CD14-positive monocyte (primary cell): ENCODE results near the gene INPPL1. TPM values are rescaled to one million over a fixed set of nuclear protein-coding genes. Genes with fewer than 3 reads are reported as not detected.
A peak's percentile ranks its signal among the peaks of the same experiment; 100 is the strongest.

Source experiments
- DNase-seq, 3 donors: peaks; one replicate each; pipeline ENCODE4 v3.0.0-alpha.2; 2011 to 2022
- H2AFZ ChIP-seq: 2 replicates; pipeline ENCODE4 v1.6.0; 2012; ENCODE audit warnings: mild to moderate bottlenecking, low read depth, low read length, inconsistent platforms; ENCODE audit not compliant: insufficient read depth, poor library complexity, severe bottlenecking
- H3K27ac ChIP-seq, 2 donors: 1 replicate in 1 of 2; 2 replicates in 1 of 2; pipeline ENCODE4 v1.5.1; 2012 to 2013; ENCODE audit warnings: low read length in 2 of 2, control low read depth in 1 of 2, inconsistent platforms in 1 of 2, low read depth in 1 of 2, mild to moderate bottlenecking in 1 of 2
- H3K27me3 ChIP-seq, 2 donors: one replicate each; pipeline versions ENCODE4 v1.6.0 to v1.6.1; 2011 to 2013; ENCODE audit warnings: low read length in 2 of 2; ENCODE audit not compliant: control insufficient read depth in 2 of 2, insufficient read depth in 2 of 2
- H3K36me3 ChIP-seq, 2 donors: replicated peaks in 1 of 2; 1 replicate in 1 of 2; 2 replicates in 1 of 2; pipeline versions ENCODE4 v1.5.1 to v1.6.1; 2012 to 2013; ENCODE audit warnings: low read length in 2 of 2, control low read depth in 1 of 2, inconsistent platforms in 1 of 2, mild to moderate bottlenecking in 1 of 2; ENCODE audit not compliant: insufficient read depth in 2 of 2, control insufficient read depth in 1 of 2
- H3K4me1 ChIP-seq, 2 donors: 1 replicate in 1 of 2; 2 replicates in 1 of 2; pipeline versions ENCODE4 v1.5.1 to v1.6.1; 2012 to 2013; ENCODE audit warnings: low read length in 2 of 2, control low read depth in 1 of 2, inconsistent platforms in 1 of 2, mild to moderate bottlenecking in 1 of 2, moderate library complexity in 1 of 2; ENCODE audit not compliant: insufficient read depth in 2 of 2, control insufficient read depth in 1 of 2
- H3K4me2 ChIP-seq: replicated peaks from 2 replicates; pipeline ENCODE3; 2012; ENCODE audit warnings: low read length, moderate library complexity, mild to moderate bottlenecking; ENCODE audit not compliant: poor library complexity, severe bottlenecking; ENCODE audit errors: extremely low read depth
- H3K4me3 ChIP-seq, 3 experiments: fragments of 200-600 bp in 1 of 3; sonication (generic) in 1 of 3; replicated peaks in 1 of 3; 1 replicate in 2 of 3; 2 replicates in 1 of 3; pipeline ENCODE4 v1.5.1; 2011 to 2013; ENCODE audit warnings: low read length in 3 of 3, mild to moderate bottlenecking in 3 of 3, control low read depth in 2 of 3, low read depth in 2 of 3, inconsistent platforms in 1 of 3, moderate library complexity in 1 of 3
- H3K79me2 ChIP-seq: 2 replicates; pipeline ENCODE4 v1.6.0; 2012; ENCODE audit warnings: mild to moderate bottlenecking, control low read depth, inconsistent platforms, low read length, moderate library complexity; ENCODE audit not compliant: insufficient read depth
- H3K9ac ChIP-seq: 2 replicates; pipeline ENCODE4 v1.6.0; 2017; ENCODE audit warnings: low read length, mild to moderate bottlenecking; ENCODE audit not compliant: insufficient read depth, poor library complexity, severe bottlenecking
- H3K9me3 ChIP-seq, 2 donors: replicated peaks in 1 of 2; 1 replicate in 1 of 2; 2 replicates in 1 of 2; pipeline versions ENCODE4 v1.5.1 to v1.6.1; 2012 to 2013; ENCODE audit warnings: low read length in 2 of 2, control low read depth in 1 of 2; ENCODE audit not compliant: control insufficient read depth in 1 of 2, insufficient read depth in 1 of 2
- H4K20me1 ChIP-seq: 2 replicates; pipeline ENCODE4 v1.6.0; 2012; ENCODE audit warnings: mild to moderate bottlenecking, low read length, control low read depth, moderate library complexity; ENCODE audit not compliant: insufficient read depth
- H3K27ac Mint-ChIP-seq, 7 donors: one replicate each; pipeline ENCODE4 v1.8.0; 2020; ENCODE audit warnings: mild to moderate bottlenecking in 7 of 7, mixed read lengths in 7 of 7, moderate library complexity in 6 of 7, inconsistent platforms in 2 of 7
- H3K27me3 Mint-ChIP-seq, 3 donors: one replicate each; pipeline ENCODE4 v1.8.0; 2021 to 2022; ENCODE audit warnings: low read depth in 3 of 3, mild to moderate bottlenecking in 3 of 3, mixed read lengths in 3 of 3, moderate library complexity in 3 of 3, inconsistent platforms in 1 of 3
- H3K36me3 Mint-ChIP-seq, 2 donors: one replicate each; pipeline ENCODE4 v1.8.0; 2020; ENCODE audit warnings: mixed read lengths in 2 of 2, inconsistent platforms in 1 of 2, mild to moderate bottlenecking in 1 of 2
- H3K4me1 Mint-ChIP-seq: one replicate; pipeline ENCODE4 v1.8.0; 2020; ENCODE audit warnings: mild to moderate bottlenecking, mixed read lengths
- H3K4me3 Mint-ChIP-seq, 2 donors: one replicate each; pipeline ENCODE4 v1.8.0; 2020; ENCODE audit warnings: mild to moderate bottlenecking in 2 of 2, mixed read lengths in 2 of 2, moderate library complexity in 1 of 2
- H3K9me3 Mint-ChIP-seq, 7 donors: one replicate each; pipeline ENCODE4 v1.8.0; 2020 to 2022; ENCODE audit warnings: mixed read lengths in 7 of 7, mild to moderate bottlenecking in 6 of 7, moderate library complexity in 6 of 7, inconsistent platforms in 2 of 7
- WGBS: methylation state at CpG from one replicate; pipeline ENCODE4 v1.1.5; 2013; ENCODE audit warnings: missing lambda C conversion rate; ENCODE audit not compliant: insufficient coverage; 5-methylcytosine and 5-hydroxymethylcytosine counted together
- intact Hi-C, 2 donors: fragments of 100-400 bp; cut with micrococcal nuclease; formaldehyde crosslinking; loops; one replicate each; pipeline versions ENCODE4 v1.15.0 to v1.15.1; 2023
- polyA plus RNA-seq, 3 donors: library from polyadenylated mRNA; depleted of rRNA in 1 of 3; unstranded in 2 of 3; stranded (reverse) in 1 of 3; fragments of 300-500 nt in 2 of 3; fragments of >200 nt in 1 of 3; fragmentation: Illumina TruSeq in 2 of 3; gene quantifications; 1 replicate in 2 of 3; 2 replicates in 1 of 3; pipeline ENCODE4 v1.2.3, GENCODE V29; 2012 to 2021
- TF ChIP-seq, protein P1 (sequence below): fragments of 200-600 bp; IDR thresholded peaks from one replicate; pipeline ENCODE4 v1.8.0; 2022; ENCODE audit warnings: antibody characterized with exemption, mild to moderate bottlenecking

Gene INPPL1
- polyA plus RNA-seq, 3 donors: 11.8 to 390 (median 12.6) TPM

DNA sequence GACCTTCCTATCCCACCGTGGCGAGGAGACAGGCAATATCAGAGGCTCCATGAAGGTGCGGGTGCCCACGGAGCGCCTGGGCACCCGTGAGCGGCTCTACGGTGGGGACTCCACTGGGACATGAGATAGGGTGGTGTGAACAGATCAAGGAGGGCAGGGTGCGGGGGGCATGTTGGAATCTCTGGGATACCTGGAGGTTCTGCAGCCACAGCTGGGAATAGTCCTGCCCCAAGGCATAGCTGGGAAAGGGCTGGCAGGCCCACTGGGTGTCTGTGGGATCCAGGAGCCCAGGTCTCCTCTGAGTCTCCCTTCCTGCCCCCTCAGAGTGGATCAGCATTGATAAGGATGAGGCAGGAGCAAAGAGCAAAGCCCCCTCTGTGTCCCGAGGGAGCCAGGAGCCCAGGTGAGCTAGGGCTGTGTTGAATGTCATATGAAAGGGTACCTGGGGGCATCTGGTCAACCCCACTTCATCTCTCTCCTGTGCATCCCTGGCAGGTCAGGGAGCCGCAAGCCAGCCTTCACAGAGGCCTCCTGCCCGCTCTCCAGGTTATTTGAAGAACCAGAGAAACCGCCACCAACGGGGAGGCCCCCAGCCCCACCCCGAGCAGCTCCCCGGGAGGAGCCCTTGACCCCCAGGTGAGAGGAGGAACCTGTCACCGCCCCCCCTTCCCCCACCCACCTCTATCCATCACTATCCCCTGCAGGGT lies 10.9 kb downstream of the INPPL1 start:
- Histone ChIP-seq H3K79me2 (no peaks in the 10 kb centered on the region), H4K20me1 (peaks cover 95% of the 10 kb centered on the region), H3K36me3 (peaks cover 76 to 83% of the 10 kb centered on the region in 2 donors), H2AFZ (no peak overlapping the region), H3K9me3 (no peaks in the 10 kb centered on the region), H3K27ac (no peak overlapping the region), H3K4me2 (no peak overlapping the region), H3K9ac (no peak overlapping the region), H3K4me1 (peaks cover 20 to 25% of the 10 kb centered on the region in 2 donors), H3K4me3 (no peak overlapping the region), H3K27me3 (peaks cover 5 to 20% of the 10 kb centered on the region in 2 donors)
- WGBS: 100% methylated on average over 5 of the region's 17 CpGs
- no peak for DNase-seq
- Mint-ChIP-seq H3K4me1 (peaks cover 37% of the 10 kb centered on the region), H3K4me3 (no peak overlapping the region), H3K36me3 (peaks cover 79 to 87% of the 10 kb centered on the region in 2 donors), H3K9me3 (peaks cover 0 to 10% (median 2%) of the 10 kb centered on the region in 7 donors), H3K27me3 (peaks cover 20 to 26% (median 22%) of the 10 kb centered on the region in 3 donors), H3K27ac (peak overlapping the region in 3 of 7 donors; percentile 8 to 50 (median 35))
- intact Hi-C loops: no loop called here
- TF ChIP-seq, protein P1, sequence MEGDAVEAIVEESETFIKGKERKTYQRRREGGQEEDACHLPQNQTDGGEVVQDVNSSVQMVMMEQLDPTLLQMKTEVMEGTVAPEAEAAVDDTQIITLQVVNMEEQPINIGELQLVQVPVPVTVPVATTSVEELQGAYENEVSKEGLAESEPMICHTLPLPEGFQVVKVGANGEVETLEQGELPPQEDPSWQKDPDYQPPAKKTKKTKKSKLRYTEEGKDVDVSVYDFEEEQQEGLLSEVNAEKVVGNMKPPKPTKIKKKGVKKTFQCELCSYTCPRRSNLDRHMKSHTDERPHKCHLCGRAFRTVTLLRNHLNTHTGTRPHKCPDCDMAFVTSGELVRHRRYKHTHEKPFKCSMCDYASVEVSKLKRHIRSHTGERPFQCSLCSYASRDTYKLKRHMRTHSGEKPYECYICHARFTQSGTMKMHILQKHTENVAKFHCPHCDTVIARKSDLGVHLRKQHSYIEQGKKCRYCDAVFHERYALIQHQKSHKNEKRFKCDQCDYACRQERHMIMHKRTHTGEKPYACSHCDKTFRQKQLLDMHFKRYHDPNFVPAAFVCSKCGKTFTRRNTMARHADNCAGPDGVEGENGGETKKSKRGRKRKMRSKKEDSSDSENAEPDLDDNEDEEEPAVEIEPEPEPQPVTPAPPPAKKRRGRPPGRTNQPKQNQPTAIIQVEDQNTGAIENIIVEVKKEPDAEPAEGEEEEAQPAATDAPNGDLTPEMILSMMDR: no peak

- H2AFZ ChIP-seq: no peak overlapping the region
- TF ChIP-seq, protein P1: no peak
- Mint-ChIP-seq H3K27me3 (peaks cover 27 to 33% (median 29%) of the 10 kb centered on the region in 3 donors), H3K9me3 (peaks cover 0 to 17% (median 2%) of the 10 kb centered on the region in 7 donors), H3K4me1 (peaks cover 40% of the 10 kb centered on the region), H3K27ac (peak overlapping the region in 2 of 7 donors; percentile 50), H3K36me3 (peaks cover 72 to 80% of the 10 kb centered on the region in 2 donors), H3K4me3 (no peak overlapping the region)
- no peak overlapping the region for H3K4me2 ChIP-seq
- no peaks in the 10 kb centered on the region for H3K9me3 ChIP-seq
- no peak overlapping the region for H3K27ac ChIP-seq
- H3K36me3 ChIP-seq: peaks cover 69 to 76% of the 10 kb centered on the region in 2 donors
- H3K4me3 ChIP-seq: no peak overlapping the region
- intact Hi-C loops: no loop called here
- no CpG with 5 or more reads among the region's 4 CpGs for WGBS
- no peaks in the 10 kb centered on the region for H3K79me2 ChIP-seq
- DNase-seq: no peak
- H3K4me1 ChIP-seq: peaks cover 26 to 31% of the 10 kb centered on the region in 2 donors
- peaks cover 89% of the 10 kb centered on the region for H4K20me1 ChIP-seq
- peaks cover 10 to 27% of the 10 kb centered on the region in 2 donors for H3K27me3 ChIP-seq
- H3K9ac ChIP-seq: no peak overlapping the region
Observed at GRCh38 chr11:72236083-72236697, 11.6 kb downstream of the INPPL1 start.
